ENCODE results near the gene ZNF175.

DNA sequence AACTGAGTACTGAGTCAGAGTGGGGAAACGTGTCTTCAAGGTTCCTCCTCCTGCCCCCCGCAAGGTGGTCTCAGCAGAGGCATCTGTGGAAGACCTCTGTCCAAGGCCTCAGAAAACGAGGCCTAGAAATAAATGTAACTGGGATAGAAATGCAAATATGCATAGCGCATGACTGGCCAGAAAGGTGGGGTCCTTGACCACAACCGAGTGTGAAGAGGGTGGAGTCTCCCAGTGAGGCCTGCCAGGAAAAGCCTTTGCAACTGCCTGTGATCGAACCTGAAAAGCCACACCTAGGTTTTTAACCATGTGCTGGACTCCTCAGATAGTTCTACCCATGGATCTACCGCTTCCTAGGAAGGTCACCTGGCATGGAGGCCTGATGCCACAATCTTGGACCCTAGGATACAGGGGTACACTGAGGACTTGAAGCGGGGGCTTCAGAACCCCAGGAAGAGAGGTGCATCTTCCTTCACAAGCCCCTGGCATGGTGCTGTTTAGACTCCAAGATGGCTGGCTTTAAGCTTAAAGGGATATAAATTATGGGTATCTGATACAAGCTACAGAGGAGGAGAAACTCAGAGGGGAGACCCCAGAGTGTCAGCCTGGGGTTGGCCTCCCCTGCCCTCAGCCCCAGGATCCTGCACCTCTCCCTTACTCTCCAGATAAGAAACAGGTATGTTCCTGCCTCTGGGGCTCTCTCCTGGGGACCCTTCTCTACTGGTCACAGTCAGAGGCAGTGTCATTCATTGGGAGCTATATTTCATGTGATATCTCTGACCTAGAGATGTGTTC is 21.4 kb upstream of the ZNF175 start:
- TF ChIP-seq POLR2A (IDR thresholded peaks at IDR 0.05), result no peak
- TF ChIP-seq, protein P1, sequence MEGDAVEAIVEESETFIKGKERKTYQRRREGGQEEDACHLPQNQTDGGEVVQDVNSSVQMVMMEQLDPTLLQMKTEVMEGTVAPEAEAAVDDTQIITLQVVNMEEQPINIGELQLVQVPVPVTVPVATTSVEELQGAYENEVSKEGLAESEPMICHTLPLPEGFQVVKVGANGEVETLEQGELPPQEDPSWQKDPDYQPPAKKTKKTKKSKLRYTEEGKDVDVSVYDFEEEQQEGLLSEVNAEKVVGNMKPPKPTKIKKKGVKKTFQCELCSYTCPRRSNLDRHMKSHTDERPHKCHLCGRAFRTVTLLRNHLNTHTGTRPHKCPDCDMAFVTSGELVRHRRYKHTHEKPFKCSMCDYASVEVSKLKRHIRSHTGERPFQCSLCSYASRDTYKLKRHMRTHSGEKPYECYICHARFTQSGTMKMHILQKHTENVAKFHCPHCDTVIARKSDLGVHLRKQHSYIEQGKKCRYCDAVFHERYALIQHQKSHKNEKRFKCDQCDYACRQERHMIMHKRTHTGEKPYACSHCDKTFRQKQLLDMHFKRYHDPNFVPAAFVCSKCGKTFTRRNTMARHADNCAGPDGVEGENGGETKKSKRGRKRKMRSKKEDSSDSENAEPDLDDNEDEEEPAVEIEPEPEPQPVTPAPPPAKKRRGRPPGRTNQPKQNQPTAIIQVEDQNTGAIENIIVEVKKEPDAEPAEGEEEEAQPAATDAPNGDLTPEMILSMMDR (IDR thresholded peaks at IDR 0.05), result no peak
